ENCODE data around the gene ABHD11. TPM values are rescaled to one million over a fixed set of nuclear protein-coding genes. Genes with fewer than 3 reads are reported as not detected.
"Not testable (repeated sequence)": the region's sequence is repeated elsewhere in the genome, so short reads cannot be mapped to it uniquely, and the experiment has no call there.

ABHD11 gene
- total RNA-seq, 2 donors from 2014 or later, result 14.0 to 15.1 TPM

DNA sequence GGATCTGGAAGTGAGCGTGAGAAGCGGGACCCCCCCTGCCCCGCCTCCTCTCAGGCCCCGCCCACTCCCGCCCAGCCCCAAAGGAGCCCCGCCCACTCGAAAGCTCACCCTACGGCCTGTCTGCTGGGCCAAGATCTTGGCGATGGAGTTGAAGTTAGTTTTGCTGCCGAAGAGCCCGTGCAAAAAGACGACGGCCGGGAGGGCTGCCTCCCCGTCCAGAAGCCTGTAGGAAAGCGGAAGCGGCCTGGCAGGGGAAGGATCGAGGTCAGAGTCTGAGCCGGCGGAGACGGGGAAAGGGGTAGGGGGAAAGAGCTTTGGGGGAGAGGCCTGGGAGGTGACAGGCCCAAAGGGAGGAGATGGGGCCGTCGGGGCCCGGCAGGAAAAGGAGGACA is 386 bp downstream of the ABHD11 start:
- DNase-seq (peak in 2 of 3 donors; percentile 66 to 67), ATAC-seq (peak; percentile 10)
- Mint-ChIP-seq H3K4me1 (peaks cover 8% of the 10 kb centered on the region), H3K27me3 (no peaks in the 10 kb centered on the region), H3K36me3 (ENCODE audit: low read depth) (no peaks in the 10 kb centered on the region), H3K27ac (peak overlapping the region; percentile 77), H3K4me3 (peak overlapping the region; percentile 93)
- H3K9me3 ChIP-seq (ENCODE audit: control insufficient read depth, low read length, poor library complexity, severe bottlenecking), result no peaks in the 10 kb centered on the region

GRCh38 chr7:73737491-73738219 is 947 bp downstream of the ABHD11 start:
- Mint-ChIP-seq H3K4me3 (peak overlapping the region; percentile 93), H3K27ac (peak overlapping the region; percentile 77), H3K4me1 (peaks cover 8% of the 10 kb centered on the region), H3K27me3 (no peaks in the 10 kb centered on the region), H3K36me3 (ENCODE audit: low read depth) (no peaks in the 10 kb centered on the region)
- no peaks in the 10 kb centered on the region for H3K9me3 ChIP-seq (ENCODE audit: control insufficient read depth, low read length, poor library complexity, severe bottlenecking)
- ATAC-seq (no peak), DNase-seq (no peak)

- Mint-ChIP-seq H3K27me3 (no peaks in the 10 kb centered on the region), H3K36me3 (ENCODE audit: low read depth) (no peaks in the 10 kb centered on the region), H3K4me3 (peak overlapping the region; percentile 93), H3K4me1 (peaks cover 8% of the 10 kb centered on the region), H3K27ac (no peak overlapping the region)
- H3K9me3 ChIP-seq (ENCODE audit: control insufficient read depth, low read length, poor library complexity, severe bottlenecking), result no peaks in the 10 kb centered on the region
- ATAC-seq (no peak), DNase-seq (no peak)
Observed at GRCh38 chr7:73736885-73737284, 1.7 kb downstream of the ABHD11 start.

DNA sequence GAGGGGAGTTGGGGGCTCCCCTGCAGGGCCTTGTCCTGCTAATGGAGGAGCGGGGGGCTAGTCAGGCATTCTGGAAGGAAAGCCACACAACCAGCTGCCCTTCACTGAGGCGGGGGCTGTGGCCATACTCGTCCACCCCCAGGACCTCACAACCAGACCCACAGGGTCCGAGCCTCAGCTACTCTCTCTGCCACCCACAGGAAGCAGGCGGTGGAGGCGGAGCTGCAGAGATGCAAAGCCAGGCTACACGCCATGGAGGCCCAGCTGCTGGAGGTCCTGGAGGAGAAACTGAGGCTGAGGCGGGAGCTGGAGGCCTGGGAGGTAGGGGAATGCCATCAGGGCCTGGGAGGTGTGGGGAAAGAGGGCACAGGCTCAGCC is 3.1 kb downstream of the ABHD11 start:
- ATAC-seq (no peak), DNase-seq (no peak)
- Mint-ChIP-seq H3K4me3 (no peak overlapping the region), H3K36me3 (ENCODE audit: low read depth) (no peaks in the 10 kb centered on the region), H3K4me1 (peaks cover 8% of the 10 kb centered on the region), H3K27ac (no peak overlapping the region), H3K27me3 (peaks cover 1% of the 10 kb centered on the region)
- no peaks in the 10 kb centered on the region for H3K9me3 ChIP-seq (ENCODE audit: control insufficient read depth, low read length, poor library complexity, severe bottlenecking)

DNA sequence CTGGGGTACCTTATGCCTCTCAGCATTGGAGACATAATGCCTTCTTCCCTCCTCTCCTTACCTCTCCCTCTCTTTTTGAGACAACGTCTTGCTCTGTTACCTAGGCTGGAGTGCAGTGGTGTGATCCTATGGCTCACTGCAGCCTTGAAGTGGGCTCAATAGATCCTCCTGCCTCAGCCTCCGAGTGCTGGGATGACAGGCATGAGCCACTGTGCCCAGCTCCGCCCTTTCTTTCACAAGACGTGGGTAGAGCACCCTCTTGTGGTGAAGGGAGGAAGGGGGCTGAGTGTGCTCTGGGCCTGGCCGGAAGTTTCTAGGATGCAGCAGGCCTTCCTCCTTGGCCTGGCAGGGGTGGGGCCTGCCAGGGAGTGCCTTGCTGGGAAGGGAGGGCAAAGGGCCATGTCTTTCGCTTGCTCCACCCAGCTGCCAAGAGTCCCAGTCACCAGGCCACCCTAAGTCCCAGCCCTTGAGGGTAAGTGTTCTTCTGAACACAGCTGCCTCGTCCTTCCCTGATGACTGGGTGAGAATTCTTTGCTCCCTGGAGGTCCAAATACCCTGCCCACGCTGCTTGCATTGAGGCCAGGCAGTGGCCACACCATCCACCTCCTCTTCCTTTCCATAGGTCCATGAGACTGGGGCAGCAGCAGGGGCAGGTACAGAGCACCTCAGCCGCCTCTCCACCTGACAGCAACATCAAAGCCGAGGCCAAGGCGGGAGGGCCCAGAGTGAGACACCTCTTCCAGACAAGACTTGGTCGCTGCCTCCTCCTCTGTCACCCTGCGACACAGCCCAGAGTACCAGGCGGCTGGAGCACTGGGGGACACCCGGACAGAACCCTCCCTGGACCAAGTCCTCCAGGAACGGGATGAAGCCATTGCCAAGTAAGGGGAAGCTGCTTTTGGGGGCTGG is 3.7 kb downstream of the ABHD11 start:
- H3K4me3 Mint-ChIP-seq, result no peak overlapping the region
- peaks cover 5% of the 10 kb centered on the region for H3K27me3 Mint-ChIP-seq
- peak; percentile 52 to 67 (median 66) for DNase-seq
- H3K36me3 Mint-ChIP-seq (ENCODE audit: low read depth), result no peaks in the 10 kb centered on the region
- peak; percentile 47 for ATAC-seq
- peak overlapping the region; percentile 53 for H3K27ac Mint-ChIP-seq
- no peaks in the 10 kb centered on the region for H3K9me3 ChIP-seq (ENCODE audit: control insufficient read depth, low read length, poor library complexity, severe bottlenecking)
- H3K4me1 Mint-ChIP-seq, result peaks cover 8% of the 10 kb centered on the region

GRCh38 chr7:73732397-73732796 is 6.2 kb downstream of the ABHD11 start:
- ATAC-seq, result no peak
- H3K36me3 Mint-ChIP-seq (ENCODE audit: low read depth), result peaks cover 2% of the 10 kb centered on the region

GRCh38 chr7:73730485-73730884 is 8.1 kb downstream of the ABHD11 start:
- DNase-seq (no peak), ATAC-seq (no peak)
- Mint-ChIP-seq H3K4me1 (peaks cover 4% of the 10 kb centered on the region), H3K27me3 (peaks cover 17% of the 10 kb centered on the region), H3K4me3 (no peak overlapping the region), H3K36me3 (ENCODE audit: low read depth) (peaks cover 2% of the 10 kb centered on the region), H3K27ac (no peak overlapping the region)
- H3K9me3 ChIP-seq (ENCODE audit: control insufficient read depth, low read length, poor library complexity, severe bottlenecking), result no peaks in the 10 kb centered on the region

More at GRCh38 chr7:73732397-73732796, 6.2 kb downstream of the ABHD11 start:
- Mint-ChIP-seq H3K27ac (no peak overlapping the region), H3K4me1 (peaks cover 4% of the 10 kb centered on the region), H3K4me3 (no peak overlapping the region), H3K27me3 (peaks cover 17% of the 10 kb centered on the region)
- H3K9me3 ChIP-seq (ENCODE audit: control insufficient read depth, low read length, poor library complexity, severe bottlenecking), result no peaks in the 10 kb centered on the region
- no peak for DNase-seq

DNA sequence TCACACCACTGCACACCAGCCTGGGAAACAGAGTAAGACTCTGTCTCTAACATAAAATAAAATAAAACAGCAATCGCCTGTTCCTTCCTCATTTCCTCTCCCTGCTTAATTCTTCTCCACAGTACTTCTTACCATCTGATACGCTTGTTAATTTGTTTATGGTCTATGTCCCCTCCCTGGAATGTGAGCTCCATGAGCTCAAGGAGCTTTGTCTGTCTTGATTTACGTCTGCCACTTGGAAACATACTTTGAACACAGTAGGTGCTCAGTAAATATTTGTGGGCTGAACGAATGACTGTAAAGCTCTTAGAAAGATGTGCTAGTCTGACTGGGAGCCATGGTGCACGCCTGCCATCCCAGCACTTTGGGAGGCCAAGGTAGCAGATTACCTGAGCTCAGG is 10.1 kb downstream of the ABHD11 start:
- no peak overlapping the region for H3K4me3 Mint-ChIP-seq
- H3K9me3 ChIP-seq (ENCODE audit: control insufficient read depth, low read length, poor library complexity, severe bottlenecking), result no peaks in the 10 kb centered on the region
- ATAC-seq (no peak), DNase-seq (no peak)
- no peak overlapping the region for H3K27ac Mint-ChIP-seq
- H3K36me3 Mint-ChIP-seq (ENCODE audit: low read depth), result peaks cover 2% of the 10 kb centered on the region
- peaks cover 17% of the 10 kb centered on the region for H3K27me3 Mint-ChIP-seq
- peaks cover 3% of the 10 kb centered on the region for H3K4me1 Mint-ChIP-seq

- peaks cover 17% of the 10 kb centered on the region for H3K27me3 Mint-ChIP-seq
- ATAC-seq, result no peak
Observed at GRCh38 chr7:73727952-73728351, 10.7 kb downstream of the ABHD11 start.

DNA sequence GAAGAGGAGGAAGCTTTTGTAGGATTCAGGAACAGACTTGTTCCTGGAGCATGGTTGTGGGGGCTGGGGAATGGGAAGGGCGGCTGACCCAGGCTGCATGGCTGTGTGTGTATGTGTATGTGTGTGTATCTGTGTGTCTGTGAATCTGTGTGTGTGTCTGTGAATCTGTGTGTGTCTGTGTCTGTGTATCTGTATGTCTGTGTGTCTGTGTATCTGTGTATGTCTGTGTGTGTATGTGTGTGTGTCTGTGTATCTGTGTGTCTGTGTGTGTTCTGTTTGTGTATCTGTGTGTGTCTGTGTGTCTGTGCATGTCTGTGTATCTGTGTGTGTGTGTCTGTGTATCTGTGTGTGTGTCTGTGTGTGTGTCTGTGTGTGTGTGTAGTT is 12.5 kb downstream of the ABHD11 start:
- DNase-seq (no peak), ATAC-seq (peak; percentile 17)
- Mint-ChIP-seq H3K27me3 (peaks cover 17% of the 10 kb centered on the region), H3K36me3 (ENCODE audit: low read depth) (peaks cover 2% of the 10 kb centered on the region), H3K27ac (no peak overlapping the region), H3K4me3 (no peak overlapping the region), H3K4me1 (peaks cover 3% of the 10 kb centered on the region)
- H3K9me3 ChIP-seq (ENCODE audit: control insufficient read depth, low read length, poor library complexity, severe bottlenecking), result no peaks in the 10 kb centered on the region

More at GRCh38 chr7:73727952-73728351, 10.7 kb downstream of the ABHD11 start:
- H3K36me3 Mint-ChIP-seq (ENCODE audit: low read depth), result peaks cover 2% of the 10 kb centered on the region
- no peak for DNase-seq
- no peak overlapping the region for H3K4me3 Mint-ChIP-seq
- no peaks in the 10 kb centered on the region for H3K9me3 ChIP-seq (ENCODE audit: control insufficient read depth, low read length, poor library complexity, severe bottlenecking)
- peaks cover 3% of the 10 kb centered on the region for H3K4me1 Mint-ChIP-seq
- no peak overlapping the region for H3K27ac Mint-ChIP-seq

- H3K4me1 Mint-ChIP-seq, result peaks cover 7% of the 10 kb centered on the region
- no peaks in the 10 kb centered on the region for H3K9me3 ChIP-seq (ENCODE audit: control insufficient read depth, low read length, poor library complexity, severe bottlenecking)
- H3K27ac Mint-ChIP-seq, result no peak overlapping the region
- no peak for ATAC-seq
- H3K27me3 Mint-ChIP-seq, result peaks cover 11% of the 10 kb centered on the region
- DNase-seq, result no peak
- H3K36me3 Mint-ChIP-seq (ENCODE audit: low read depth), result peaks cover 2% of the 10 kb centered on the region
- no peak overlapping the region for H3K4me3 Mint-ChIP-seq
Observed at GRCh38 chr7:73723813-73724212, 14.8 kb downstream of the ABHD11 start.

DNA sequence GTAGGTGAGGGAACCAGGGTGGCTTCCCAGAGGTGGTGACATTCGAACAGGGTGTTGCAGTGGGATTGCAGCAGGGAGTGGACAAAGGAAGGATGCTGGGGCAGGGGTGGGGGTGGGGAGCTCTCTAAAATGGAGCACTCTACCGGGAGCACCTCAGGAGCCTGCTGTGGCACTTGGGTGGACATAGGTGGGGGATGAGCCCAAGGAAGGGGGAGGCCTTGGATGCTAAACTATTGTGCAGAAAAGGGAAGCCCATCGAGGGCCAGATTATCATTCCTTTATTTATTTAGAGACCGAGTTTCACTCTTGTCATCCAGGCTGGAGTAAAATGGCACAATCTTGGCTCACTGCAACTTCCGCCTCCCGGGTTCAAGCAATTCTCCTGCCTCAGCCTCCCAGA is 15.8 kb downstream of the ABHD11 start:
- Mint-ChIP-seq H3K4me1 (peaks cover 11% of the 10 kb centered on the region), H3K27me3 (peaks cover under 1% of the 10 kb centered on the region), H3K36me3 (ENCODE audit: low read depth) (no peaks in the 10 kb centered on the region), H3K4me3 (no peak overlapping the region), H3K27ac (no peak overlapping the region)
- DNase-seq (no peak), ATAC-seq (no peak)
- H3K9me3 ChIP-seq (ENCODE audit: control insufficient read depth, low read length, poor library complexity, severe bottlenecking), result no peaks in the 10 kb centered on the region

DNA sequence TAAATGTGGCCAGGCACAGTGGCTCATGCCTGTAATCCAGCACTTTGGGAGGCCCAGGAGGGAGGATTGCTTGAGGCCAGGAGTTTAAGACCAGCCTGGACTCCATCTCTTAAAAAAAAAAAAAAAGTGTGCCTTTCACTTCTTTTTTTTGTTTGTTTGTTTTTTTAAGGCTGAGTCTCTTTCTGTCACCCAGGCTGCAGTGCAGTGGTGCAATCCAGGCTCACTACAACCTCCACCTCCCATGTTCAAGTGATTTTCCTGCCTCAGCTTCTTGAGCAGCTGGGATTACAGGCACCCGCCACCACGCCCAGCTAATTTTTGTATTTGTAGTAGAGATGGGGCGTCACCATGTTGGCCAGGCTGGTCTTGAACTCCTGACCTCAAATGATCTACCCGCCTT is 16.4 kb downstream of the ABHD11 start:
- not testable (repeated sequence) for H3K4me3 Mint-ChIP-seq; ATAC-seq; H3K27ac Mint-ChIP-seq; H3K27me3 Mint-ChIP-seq; H3K36me3 Mint-ChIP-seq (ENCODE audit: low read depth); H3K9me3 ChIP-seq (ENCODE audit: control insufficient read depth, low read length, poor library complexity, severe bottlenecking); DNase-seq
- peaks cover 15% of the 10 kb centered on the region for H3K4me1 Mint-ChIP-seq
